ENCODE results near the gene PLA2G5. TPM values are rescaled to one million over a fixed set of nuclear protein-coding genes. Genes with fewer than 3 reads are reported as not detected.

PLA2G5 gene
- total RNA-seq, 1 experiment from 2014 or later: not detected

GRCh38 chr1:20063861-20064292 is 6.1 kb upstream of the PLA2G5 start:
- no peak for DNase-seq (ENCODE audit: extremely low read depth, low read depth)

GRCh38 chr1:20068722-20069121 is 1.3 kb upstream of the PLA2G5 start:
- no peak for DNase-seq (ENCODE audit: extremely low read depth, low read depth)

GRCh38 chr1:20070357-20070756 is 363 bp downstream of the PLA2G5 start:
- no peak for DNase-seq (ENCODE audit: extremely low read depth, low read depth)

GRCh38 chr1:20071416-20071815 is 1.4 kb downstream of the PLA2G5 start:
- DNase-seq (ENCODE audit: extremely low read depth, low read depth): no peak

- no peak for DNase-seq (ENCODE audit: extremely low read depth, low read depth)
These were observed 2.8 kb downstream of the PLA2G5 start for GRCh38 chr1:20072771-20073170.

- no peak for DNase-seq (ENCODE audit: extremely low read depth, low read depth)
These were observed 3.3 kb downstream of the PLA2G5 start for GRCh38 chr1:20073256-20073655.

GRCh38 chr1:20074055-20074724 is 4.2 kb downstream of the PLA2G5 start:
- no peak for DNase-seq (ENCODE audit: extremely low read depth, low read depth)

GRCh38 chr1:20074725-20075171 is 4.8 kb downstream of the PLA2G5 start:
- no peak for DNase-seq (ENCODE audit: extremely low read depth, low read depth)

GRCh38 chr1:20075345-20075744 is 5.4 kb downstream of the PLA2G5 start:
- DNase-seq (ENCODE audit: extremely low read depth, low read depth): no peak

GRCh38 chr1:20076223-20076622 is 6.2 kb downstream of the PLA2G5 start:
- no peak for DNase-seq (ENCODE audit: extremely low read depth, low read depth)

GRCh38 chr1:20076710-20077461 is 6.9 kb downstream of the PLA2G5 start:
- no peak for DNase-seq (ENCODE audit: extremely low read depth, low read depth)

GRCh38 chr1:20078171-20078651 is 8.2 kb downstream of the PLA2G5 start:
- no peak for DNase-seq (ENCODE audit: extremely low read depth, low read depth)

GRCh38 chr1:20078711-20079110 is 8.7 kb downstream of the PLA2G5 start:
- DNase-seq (ENCODE audit: extremely low read depth, low read depth): no peak

- no peak for DNase-seq (ENCODE audit: extremely low read depth, low read depth)
These were observed 9.8 kb downstream of the PLA2G5 start for GRCh38 chr1:20079661-20080305.

- no peak for DNase-seq (ENCODE audit: extremely low read depth, low read depth)
These were observed 10.7 kb downstream of the PLA2G5 start for GRCh38 chr1:20080441-20081352.

- DNase-seq (ENCODE audit: extremely low read depth, low read depth): no peak
These were observed 11.4 kb downstream of the PLA2G5 start for GRCh38 chr1:20081353-20081810.

GRCh38 chr1:20082772-20083171 is 12.8 kb downstream of the PLA2G5 start:
- no peak for DNase-seq (ENCODE audit: extremely low read depth, low read depth)

GRCh38 chr1:20083178-20083944 is 13.4 kb downstream of the PLA2G5 start:
- DNase-seq (ENCODE audit: extremely low read depth, low read depth): no peak

GRCh38 chr1:20086800-20087199 is 16.8 kb downstream of the PLA2G5 start:
- DNase-seq (ENCODE audit: extremely low read depth, low read depth): no peak

- DNase-seq (ENCODE audit: extremely low read depth, low read depth): no peak
These were observed 17.7 kb downstream of the PLA2G5 start for GRCh38 chr1:20087668-20088067.
